ENCODE data around the gene KANSL2.

GRCh38 chr12:48686037-48686595 is 4.1 kb upstream of the KANSL2 start:
- TF ChIP-seq EZH2phosphoT487 (IDR thresholded peaks at IDR 0.05; ENCODE audit: borderline replicate concordance, low read length), result no peak
- TF ChIP-seq CTCF (IDR thresholded peaks at IDR 0.05; ENCODE audit: low read depth, low read length, poor library complexity, severe bottlenecking), result no peak
